Endometrial microvascular endothelial cells (primary cell): ENCODE results near the gene ANKFN1. TPM values are rescaled to one million over a fixed set of nuclear protein-coding genes. Genes with fewer than 3 reads are reported as not detected.

Source experiments
- in situ Hi-C: cut with HindIII; loops from 2 replicates; pipeline ENCODE4 v1.10.0; 2017; ENCODE audit warnings: low sequenced_read_pairs, low pct_unique_long_range_greater_than_20kb; ENCODE audit errors: inconsistent ontology term
- total RNA-seq: library from RNA; depleted of rRNA; stranded (reverse); fragments of >200 nt; gene quantifications from one replicate; pipeline ENCODE4 v1.2.3, GENCODE V29; 2015; ENCODE audit errors: inconsistent ontology term

Gene ANKFN1
- total RNA-seq, 1 donor from 2014 or later = not detected

- in situ Hi-C loops = no loop called here
Observed at GRCh38 chr17:56451629-56452028, 298.4 kb downstream of the ANKFN1 start.

- in situ Hi-C loops = no loop called here
Observed at GRCh38 chr17:56452461-56452860, 299.2 kb downstream of the ANKFN1 start.

DNA sequence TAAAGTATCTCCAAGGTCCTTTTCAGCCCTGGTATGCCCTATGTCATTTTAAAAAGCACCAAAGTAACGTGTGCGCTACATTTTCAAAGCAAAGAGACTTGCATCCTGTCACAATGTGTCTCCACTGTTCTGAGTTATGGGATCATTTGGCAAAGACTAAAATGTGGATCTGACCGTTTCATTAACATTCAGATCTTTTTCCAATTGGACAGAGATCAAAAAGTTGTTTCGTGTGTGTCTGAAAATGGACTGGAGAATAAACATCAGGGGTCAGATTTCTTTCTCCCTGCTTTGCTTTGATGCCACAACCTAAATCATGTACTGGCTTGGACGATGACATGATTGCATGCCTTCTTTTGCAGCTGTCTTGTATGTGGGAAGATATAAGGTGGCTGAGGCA is 304.2 kb downstream of the ANKFN1 start:
- in situ Hi-C loops = no loop called here

GRCh38 chr17:56465886-56466285 is 312.6 kb downstream of the ANKFN1 start:
- in situ Hi-C loops = no loop called here

- in situ Hi-C loops = no loop called here
Observed at GRCh38 chr17:56468840-56469239, 315.6 kb downstream of the ANKFN1 start.

DNA sequence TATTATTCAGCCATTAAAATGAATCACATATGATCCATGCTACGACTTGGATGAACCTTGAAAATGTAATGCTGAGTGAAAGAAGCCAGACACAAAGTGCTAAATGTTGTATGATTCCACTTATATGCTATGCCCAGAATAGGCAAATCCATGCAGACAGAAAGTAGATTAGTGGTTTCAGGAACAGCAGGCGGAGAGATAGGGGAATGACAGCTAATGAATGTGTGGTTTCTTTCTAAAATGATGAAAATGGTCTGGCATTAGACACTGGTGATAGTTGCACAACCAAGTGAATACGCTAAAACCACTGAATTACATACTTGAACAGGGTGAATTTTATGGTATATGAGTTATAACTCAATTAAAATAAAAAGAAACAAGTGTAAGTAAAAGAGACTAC is 318.4 kb downstream of the ANKFN1 start:
- in situ Hi-C loops = no loop called here

DNA sequence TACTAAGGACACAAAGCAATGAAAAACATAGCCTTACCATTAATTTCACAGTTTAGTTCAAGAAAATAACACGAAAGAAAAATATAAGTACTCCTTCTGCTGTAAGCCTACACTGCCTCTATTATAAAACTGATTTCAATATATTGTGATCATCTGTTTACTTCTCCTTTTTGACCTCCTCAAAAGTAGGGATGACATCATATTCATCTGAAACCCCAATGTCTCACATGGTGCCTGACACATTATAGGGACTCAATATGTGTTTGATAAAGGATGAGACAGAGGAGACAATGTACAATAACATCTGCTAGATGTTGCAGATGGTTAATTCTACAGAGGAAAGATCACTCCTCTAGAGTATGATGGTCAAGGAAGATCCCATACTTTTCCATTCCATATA is 321.8 kb downstream of the ANKFN1 start:
- in situ Hi-C loops = no loop called here

DNA sequence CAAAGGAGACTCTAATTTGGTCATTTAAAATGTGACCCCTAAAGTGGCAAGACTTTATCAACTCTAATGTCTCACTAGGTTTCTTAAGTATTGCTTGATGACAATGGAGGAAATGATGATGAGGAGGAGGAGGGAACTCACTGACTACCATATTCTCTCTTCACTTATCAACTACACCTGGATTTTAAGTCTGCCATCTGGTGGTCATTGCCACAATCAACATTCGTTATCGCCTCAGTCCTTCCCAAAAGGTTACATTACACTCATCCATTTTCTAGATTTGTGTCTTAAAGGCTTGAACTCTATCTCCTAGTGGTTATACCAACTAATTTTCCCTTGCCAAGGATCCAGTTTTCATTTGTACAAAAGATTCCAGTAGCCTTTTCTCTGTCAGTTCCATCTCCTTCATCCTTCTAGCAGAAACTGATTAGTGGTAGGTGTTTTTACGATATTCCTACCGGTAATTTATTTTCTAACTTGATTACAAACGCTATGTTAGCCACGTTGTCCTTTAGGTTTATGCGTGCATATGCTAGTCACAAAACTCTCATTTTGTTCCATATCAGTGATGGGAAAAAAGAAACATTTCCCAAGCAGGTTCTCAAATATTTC is 325.7 kb downstream of the ANKFN1 start:
- in situ Hi-C loops = no loop called here

GRCh38 chr17:56480501-56480900 is 327.2 kb downstream of the ANKFN1 start:
- in situ Hi-C loops = no loop called here

GRCh38 chr17:56481659-56482058 is 328.4 kb downstream of the ANKFN1 start:
- in situ Hi-C loops = no loop called here

- in situ Hi-C loops = no loop called here
Observed at GRCh38 chr17:56482229-56482628, 329.0 kb downstream of the ANKFN1 start.

DNA sequence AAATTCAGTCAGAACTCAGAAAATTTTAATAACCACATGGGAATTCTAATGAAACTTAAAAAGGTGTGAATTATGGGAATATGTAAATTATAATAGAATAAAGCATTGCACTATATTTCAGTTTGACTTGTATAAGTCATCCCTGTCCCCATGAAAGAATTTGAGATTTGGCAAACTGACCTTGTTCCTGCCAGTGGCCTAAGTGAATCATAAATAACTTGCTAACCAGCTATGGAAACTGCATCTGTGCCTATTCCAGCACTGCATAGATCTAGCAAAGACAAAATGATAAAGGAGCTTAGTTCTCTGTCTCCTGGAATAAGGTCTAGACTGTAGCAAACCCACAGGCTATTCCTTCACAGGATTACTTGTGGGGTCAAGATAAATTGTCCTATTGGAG is 333.5 kb downstream of the ANKFN1 start:
- in situ Hi-C loops = no loop called here

DNA sequence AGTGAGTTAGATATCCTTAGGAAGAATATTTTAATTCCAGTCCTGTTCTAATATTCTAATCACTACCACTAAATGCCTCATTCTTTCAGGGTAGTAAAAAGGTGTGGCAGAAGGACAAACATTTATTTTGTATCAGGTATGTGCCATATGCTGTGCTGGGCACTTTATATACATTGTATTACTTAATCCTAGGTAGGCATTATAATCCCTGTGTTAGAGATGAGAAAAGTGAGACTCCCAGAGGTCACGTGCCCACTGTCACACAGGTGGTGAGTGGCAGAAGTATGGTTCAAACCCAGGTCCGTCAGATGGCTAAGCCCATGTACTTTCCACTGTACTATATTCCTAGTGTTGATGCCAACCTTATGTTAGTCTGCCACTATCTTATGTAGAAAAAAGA is 335.5 kb downstream of the ANKFN1 start:
- in situ Hi-C loops = no loop called here

GRCh38 chr17:56489980-56490379 is 336.7 kb downstream of the ANKFN1 start:
- in situ Hi-C loops = no loop called here

GRCh38 chr17:56495556-56495955 is 342.3 kb downstream of the ANKFN1 start:
- in situ Hi-C loops = no loop called here

DNA sequence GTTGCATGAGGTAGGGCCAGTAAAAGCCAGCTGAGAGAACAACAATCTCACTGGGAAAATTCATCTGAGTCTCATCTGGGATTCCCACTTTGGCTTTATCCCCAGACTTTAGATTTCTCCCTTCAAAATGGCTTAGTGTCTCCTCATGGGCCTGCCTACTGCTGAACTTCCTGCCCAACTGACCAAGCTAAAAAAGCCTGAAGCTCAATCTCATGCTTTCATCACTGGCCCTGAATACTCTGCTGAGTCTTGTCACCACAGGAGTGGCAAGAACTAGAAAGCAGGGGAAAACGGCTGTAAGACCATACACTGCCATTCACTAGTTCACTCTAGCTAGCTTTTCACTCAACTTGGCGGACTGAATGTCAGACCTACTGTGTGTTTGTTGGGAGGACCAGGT is 343.9 kb downstream of the ANKFN1 start:
- in situ Hi-C loops = no loop called here

DNA sequence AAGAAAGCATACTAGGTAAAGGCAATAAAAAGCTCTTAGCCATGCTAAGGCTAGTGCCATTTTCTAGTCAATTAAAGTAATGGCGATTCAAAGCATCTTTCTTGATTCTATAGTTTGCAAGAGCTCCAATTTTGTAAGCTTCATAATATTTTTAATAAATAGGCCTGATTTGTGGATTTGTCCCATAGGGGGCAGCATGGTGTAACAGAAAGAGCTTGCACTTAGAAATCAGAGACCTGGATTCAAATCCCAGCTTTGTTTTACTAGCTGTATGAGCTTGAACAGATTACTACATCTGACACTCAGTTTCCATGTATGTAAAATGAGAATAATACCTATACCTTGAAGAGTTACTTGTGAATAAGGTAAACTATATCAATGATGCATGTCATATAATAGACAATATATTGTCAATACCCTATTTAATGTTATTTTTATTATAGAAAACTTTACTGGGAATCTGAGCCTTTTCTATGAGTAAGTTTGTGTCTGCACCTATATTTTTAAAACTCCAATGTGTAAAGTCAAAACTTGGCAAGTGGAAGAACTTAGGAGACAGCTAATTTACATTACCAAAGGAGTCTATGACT is 346.6 kb downstream of the ANKFN1 start:
- in situ Hi-C loops = no loop called here

DNA sequence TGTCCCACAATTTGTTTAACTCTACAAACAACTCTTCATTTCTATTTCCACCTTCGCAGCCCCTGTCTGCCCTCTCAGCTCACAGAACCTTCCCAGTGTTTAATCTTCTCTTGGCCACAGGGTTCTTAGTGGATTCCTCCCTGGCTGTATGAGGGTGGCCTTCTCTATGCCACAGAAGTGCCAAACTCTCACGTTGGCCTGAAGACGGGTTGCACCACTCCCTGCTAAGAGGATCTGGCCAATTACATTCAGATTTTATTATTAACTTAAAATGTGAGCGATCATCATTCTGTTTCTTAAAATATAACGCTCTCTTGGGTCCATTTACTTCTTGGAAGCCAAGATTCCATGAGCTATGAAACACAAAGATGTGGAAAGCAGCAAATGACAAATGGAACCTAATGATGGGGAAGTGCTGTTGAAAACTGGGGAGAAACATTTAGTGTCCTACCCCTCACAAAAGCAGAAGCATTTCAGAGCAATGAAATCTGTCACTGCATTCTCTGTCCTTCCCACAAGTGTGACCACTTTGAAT is 348.9 kb downstream of the ANKFN1 start:
- in situ Hi-C loops = no loop called here

- in situ Hi-C loops = no loop called here
Observed at GRCh38 chr17:56505154-56505756, 352.0 kb downstream of the ANKFN1 start.

- in situ Hi-C loops = no loop called here
Observed at GRCh38 chr17:56506349-56506748, 353.1 kb downstream of the ANKFN1 start.
